Left renal cortex interstitium (tissue), 4 donors: Measurements from ENCODE around the gene CHCHD3. TPM values are rescaled to one million over a fixed set of nuclear protein-coding genes. Genes with fewer than 3 reads are reported as not detected.

ENCODE experiments used
- DNase-seq, 4 donors: peaks; one replicate each; pipeline ENCODE4 v3.0.0-alpha.2; 2013; ENCODE audit warnings: low read depth in 4 of 4, low spot score in 2 of 4, missing footprints in 1 of 4
- polyA plus RNA-seq, 4 donors: library from polyadenylated mRNA; unstranded; fragments of 120-200 nt; gene quantifications; one replicate each; pipeline ENCODE4 v1.2.1, GENCODE V29; 2013; ENCODE audit not compliant: insufficient read length in 4 of 4

CHCHD3 gene
- polyA plus RNA-seq, 4 donors: 70.9 to 89.7 (median 76.2) TPM

- DNase-seq: no peak
Measured at GRCh38 chr7:132871419-132871818, 210.5 kb downstream of the CHCHD3 start.

- DNase-seq: no peak
Measured at GRCh38 chr7:132869166-132869861, 212.6 kb downstream of the CHCHD3 start.

- DNase-seq: no peak
Measured at GRCh38 chr7:132866551-132866950, 215.3 kb downstream of the CHCHD3 start.

- DNase-seq: no peak
Measured at GRCh38 chr7:132866144-132866531, 215.8 kb downstream of the CHCHD3 start.

DNA sequence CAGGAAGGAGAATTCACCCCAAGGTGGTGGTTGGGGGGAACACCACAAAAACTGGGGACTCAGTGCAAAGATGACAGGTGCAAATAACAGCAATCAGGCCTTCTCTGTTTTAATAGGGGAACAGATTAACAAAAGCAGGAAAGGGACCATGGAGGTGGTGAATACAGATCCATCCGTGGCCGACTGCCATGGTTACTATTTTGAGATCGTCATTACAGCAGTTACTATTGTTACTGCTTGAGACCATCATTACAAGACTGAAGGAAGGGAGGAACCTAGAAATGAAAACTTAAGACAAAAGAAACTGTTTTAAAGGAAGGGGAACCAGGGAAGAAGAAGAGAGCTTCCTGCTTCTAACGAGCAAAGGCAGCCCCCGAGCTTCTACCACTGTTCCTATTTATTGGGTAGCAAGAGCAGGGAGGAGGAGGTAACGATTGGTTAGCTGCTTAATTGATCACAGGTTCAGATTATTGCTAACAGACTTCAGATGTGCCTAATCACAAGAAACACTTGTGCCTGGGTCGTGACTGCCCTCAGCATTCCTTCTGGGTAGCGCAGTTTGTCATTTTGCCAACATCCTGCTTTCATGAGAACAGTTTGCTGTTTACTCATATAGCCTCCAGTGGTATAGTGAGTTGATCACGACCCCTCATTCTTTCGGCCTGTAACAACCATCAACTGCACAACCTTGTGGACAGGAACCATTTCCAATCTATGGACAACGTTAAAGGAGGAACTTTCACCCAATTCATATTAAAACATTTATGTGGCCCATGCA lies 216.3 kb downstream of the CHCHD3 start:
- DNase-seq: no peak

DNA sequence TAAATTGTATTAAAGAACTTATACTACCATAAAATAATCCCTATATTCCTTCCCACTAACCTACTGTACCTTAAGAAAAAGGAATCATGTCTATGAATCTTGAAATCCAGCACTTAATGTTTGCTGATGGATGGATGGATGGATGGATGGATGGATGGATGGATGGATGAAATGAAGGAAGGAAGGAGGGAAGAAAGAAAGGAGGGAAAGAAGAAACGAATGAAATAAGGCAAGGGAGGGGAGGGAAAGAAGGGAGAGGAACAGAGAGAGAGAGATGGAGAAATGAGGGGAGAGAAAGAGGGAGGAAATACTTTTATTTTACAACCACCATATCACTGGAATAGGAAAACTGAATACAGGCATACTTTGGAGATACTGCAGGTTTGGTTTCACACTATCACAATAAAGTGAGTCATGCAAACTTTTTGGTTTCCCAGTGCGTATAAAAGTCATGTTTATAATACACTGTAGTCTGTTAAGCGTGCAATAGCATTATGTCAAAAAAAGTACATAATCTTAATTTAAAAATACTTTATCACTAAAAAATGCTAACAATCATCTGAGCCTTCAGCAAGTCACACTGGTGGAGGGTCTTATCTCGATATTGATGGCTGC lies 219.8 kb downstream of the CHCHD3 start:
- no peak for DNase-seq

- DNase-seq: no peak
Measured at GRCh38 chr7:132861424-132861823, 220.5 kb downstream of the CHCHD3 start.

DNA sequence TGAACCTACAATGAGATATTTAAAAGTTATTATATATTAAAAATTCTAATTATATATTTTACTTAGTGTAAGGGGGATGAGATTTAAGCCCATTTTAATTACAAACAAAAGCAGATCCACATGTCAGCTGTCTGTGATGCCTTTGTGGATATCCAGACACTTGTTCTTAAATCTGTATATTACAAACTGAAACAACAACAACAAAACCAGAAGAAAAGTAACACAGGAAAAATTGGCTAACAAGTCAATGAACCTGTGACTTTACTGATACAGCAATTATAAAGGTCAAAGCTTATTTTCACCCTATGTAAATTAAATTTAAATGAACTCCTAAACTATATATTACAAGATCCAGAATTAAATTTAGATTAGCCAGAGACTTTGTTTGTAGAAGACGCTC lies 222.7 kb downstream of the CHCHD3 start:
- no peak for DNase-seq

GRCh38 chr7:132858760-132859159 lies 223.1 kb downstream of the CHCHD3 start:
- DNase-seq: no peak

GRCh38 chr7:132858251-132858650 lies 223.6 kb downstream of the CHCHD3 start:
- no peak for DNase-seq

GRCh38 chr7:132857703-132858102 lies 224.2 kb downstream of the CHCHD3 start:
- no peak for DNase-seq

DNA sequence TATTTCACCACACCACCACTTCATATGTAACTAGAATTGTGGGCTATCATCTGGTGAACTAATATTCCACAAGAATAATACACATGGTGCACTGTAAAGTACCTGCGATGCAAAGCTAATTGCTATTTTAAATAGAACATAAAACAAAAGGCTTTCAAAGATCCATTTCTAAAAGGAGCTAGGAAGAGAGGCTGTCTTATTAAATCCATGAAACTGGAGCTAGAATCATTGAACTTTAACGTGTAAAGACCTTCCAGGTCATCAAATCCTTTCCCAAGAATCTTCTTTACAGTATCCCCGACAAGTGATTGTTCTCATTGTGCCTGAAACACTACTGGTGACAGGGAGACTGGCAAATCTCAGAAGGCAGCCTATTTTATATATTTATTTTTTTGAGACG lies 224.9 kb downstream of the CHCHD3 start:
- DNase-seq: no peak

- no peak for DNase-seq
Measured at GRCh38 chr7:132856416-132856815, 225.5 kb downstream of the CHCHD3 start.

DNA sequence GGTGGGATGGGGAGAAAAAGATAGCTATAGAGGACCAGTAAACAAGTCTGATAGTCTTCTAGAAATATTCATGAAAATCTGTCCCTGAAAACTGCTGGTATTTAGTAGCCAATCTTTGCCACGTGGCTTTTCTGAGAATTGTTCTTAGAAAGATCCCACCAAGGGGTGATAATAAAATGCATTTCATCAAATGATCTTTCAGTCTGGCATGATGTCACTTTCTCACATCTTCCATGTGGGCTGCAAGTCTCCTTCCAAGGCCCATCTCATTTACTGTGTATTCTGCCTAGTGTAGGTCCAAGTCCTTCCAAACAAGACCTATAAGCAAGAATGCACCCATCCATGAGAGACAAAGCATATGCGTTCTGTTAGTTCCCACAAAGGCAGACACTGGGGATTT lies 226.0 kb downstream of the CHCHD3 start:
- no peak for DNase-seq

DNA sequence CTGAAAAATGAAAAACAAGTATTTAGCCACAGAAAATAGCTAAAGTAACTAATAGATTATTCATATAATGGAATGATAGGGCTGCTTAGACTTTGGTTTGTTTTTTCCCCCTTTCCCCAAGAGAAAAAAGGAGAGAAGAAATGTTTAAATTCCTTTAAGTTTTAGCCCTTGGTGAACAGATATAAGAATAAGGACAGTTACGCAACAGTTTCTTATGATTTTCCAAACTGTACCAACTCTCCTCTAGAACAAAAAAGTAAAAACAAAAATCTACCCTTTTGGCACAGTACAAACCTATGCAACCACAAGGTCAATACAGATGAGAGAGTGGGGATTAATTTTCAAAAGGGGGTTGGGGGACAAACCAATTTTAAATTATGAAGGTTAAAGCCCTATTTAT lies 227.7 kb downstream of the CHCHD3 start:
- DNase-seq: no peak

GRCh38 chr7:132847376-132847775 lies 234.5 kb downstream of the CHCHD3 start:
- no peak for DNase-seq

DNA sequence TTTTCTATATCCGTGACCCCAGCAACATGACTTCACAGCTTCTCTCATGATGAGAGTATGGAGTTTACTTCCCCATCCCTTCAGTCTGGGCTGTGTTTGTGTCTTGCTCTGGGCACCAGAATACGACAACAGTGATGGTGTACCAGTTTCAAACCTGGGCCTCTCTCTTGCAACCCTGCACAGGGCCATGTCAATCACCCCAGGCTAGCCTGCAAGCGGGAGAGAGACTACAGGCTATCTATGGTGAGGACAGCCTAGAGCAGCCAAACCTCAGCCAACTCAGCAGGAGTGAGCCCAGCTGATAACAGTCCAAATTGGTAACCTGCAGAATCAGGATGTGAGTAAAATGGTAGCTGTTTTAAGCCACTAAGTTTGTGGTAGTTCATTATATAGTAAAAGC lies 235.8 kb downstream of the CHCHD3 start:
- no peak for DNase-seq

GRCh38 chr7:132842478-132842877 lies 239.4 kb downstream of the CHCHD3 start:
- DNase-seq: no peak

DNA sequence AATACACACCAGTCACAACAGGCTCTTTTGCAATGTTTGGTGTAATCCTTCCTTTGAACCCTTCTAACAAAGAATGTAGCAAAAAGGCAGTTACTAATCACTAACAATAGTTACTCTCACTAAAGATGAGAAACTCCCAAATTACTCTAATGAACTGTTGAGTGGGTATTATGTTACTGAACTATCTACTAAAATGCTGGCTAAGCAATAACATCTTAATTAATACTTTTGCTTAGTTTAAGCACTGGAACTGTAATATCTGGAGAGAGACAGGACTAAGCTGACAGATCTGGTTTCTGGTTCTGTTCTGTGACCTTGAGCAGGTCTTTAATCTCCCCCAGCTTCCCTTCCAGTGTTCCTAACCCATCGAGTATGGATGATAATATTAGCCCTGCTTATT lies 241.7 kb downstream of the CHCHD3 start:
- no peak for DNase-seq

GRCh38 chr7:132838313-132838712 lies 243.6 kb downstream of the CHCHD3 start:
- no peak for DNase-seq

- no peak for DNase-seq
Measured at GRCh38 chr7:132837529-132837928, 244.4 kb downstream of the CHCHD3 start.

GRCh38 chr7:132836746-132837145 lies 245.1 kb downstream of the CHCHD3 start:
- DNase-seq: no peak
